Neural progenitor cell (in vitro differentiated cells): Measurements from ENCODE around the gene FRS3.

Source experiments
- CTCF ChIP-seq: fragments of 200-600 bp; sonication (generic); IDR thresholded peaks from 2 replicates; pipeline ENCODE4 v1.5.1; 2017; ENCODE audit warnings: antibody characterized with exemption, mild to moderate bottlenecking
- EZH2 ChIP-seq: fragments of 200-600 bp; sonication (generic); IDR thresholded peaks from 2 replicates; pipeline ENCODE4 v1.6.1; 2017; ENCODE audit warnings: antibody characterized with exemption, mild to moderate bottlenecking, moderate library complexity
- EZH2phosphoT487 ChIP-seq: fragments of 200-600 bp; sonication (generic); IDR thresholded peaks from 2 replicates; pipeline ENCODE4 v1.6.1; 2017; ENCODE audit warnings: antibody characterized with exemption

GRCh38 chr6:41726876-41727275 lies 52.8 kb downstream of the FRS3 start:
- TF ChIP-seq EZH2phosphoT487, result no peak
- TF ChIP-seq CTCF, result no peak
- no peak for TF ChIP-seq EZH2
